Lower leg skin (tissue), 4 donors: ENCODE results near the gene BBS9. TPM values are rescaled to one million over a fixed set of nuclear protein-coding genes. Genes with fewer than 3 reads are reported as not detected.

Source experiments
- DNase-seq, 2 donors: peaks; one replicate each; pipeline ENCODE4 v3.0.0-alpha.2; 2019; ENCODE audit warnings: low spot score in 2 of 2
- H3K4me3 ChIP-seq: fragments of 200-600 bp; sonication (generic); 2 replicates; pipeline ENCODE4 v1.5.1; 2017; ENCODE audit warnings: mild to moderate bottlenecking, low read depth; ENCODE audit not compliant: poor library complexity, severe bottlenecking
- CTCF ChIP-seq, 3 donors: fragments of 450-650 bp; IDR thresholded peaks; one replicate each; pipeline ENCODE4 v1.5.1; 2016; ENCODE audit warnings: antibody characterized with exemption in 3 of 3, mild to moderate bottlenecking in 3 of 3, moderate library complexity in 2 of 3
- POLR2A ChIP-seq, 2 donors: fragments of 450-650 bp; IDR thresholded peaks; one replicate each; pipeline ENCODE4 v1.6.1; 2016 to 2017; ENCODE audit warnings: antibody characterized with exemption in 2 of 2, mild to moderate bottlenecking in 1 of 2, moderate library complexity in 1 of 2
- WGBS, 2 donors: methylation state at CpG; one replicate each; pipeline ENCODE4 v1.1.5; 2018; 5-methylcytosine and 5-hydroxymethylcytosine counted together
- intact Hi-C: fragments of 100-400 bp; cut with DNase I; formaldehyde crosslinking; loops from one replicate; pipeline ENCODE4 v1.15.0; 2023; ENCODE audit warnings: low total_unique reads
- total RNA-seq, 4 donors: library from RNA; depleted of rRNA; stranded (reverse); fragments of >200 nt; gene quantifications; one replicate each; pipeline ENCODE4 v1.1.0, GENCODE V29; 2016

Gene BBS9
- total RNA-seq, 4 donors from 2014 or later: 10.1 to 25.1 (median 11.2) TPM

GRCh38 chr7:33497051-33497450 lies 367.7 kb downstream of the BBS9 start:
- WGBS, 2 donors: 83 to 87% methylated on average over 2 of the region's 2 CpGs
- intact Hi-C loops: no loop called here
- TF ChIP-seq POLR2A (IDR thresholded peaks at IDR 0.05) (no peak), CTCF (IDR thresholded peaks at IDR 0.05) (no peak)
- DNase-seq: no peak
- no peak overlapping the region for H3K4me3 ChIP-seq

- TF ChIP-seq CTCF (IDR thresholded peaks at IDR 0.05): no peak
- no peak for TF ChIP-seq POLR2A (IDR thresholded peaks at IDR 0.05)
- 46 to 58% methylated on average over 9 of the region's 9 CpGs for WGBS, 2 donors
- H3K4me3 ChIP-seq: no peak overlapping the region
- DNase-seq: no peak
- intact Hi-C loops: no loop called here
These were observed 371.6 kb downstream of the BBS9 start for GRCh38 chr7:33500703-33501701.

GRCh38 chr7:33503014-33503413 lies 373.6 kb downstream of the BBS9 start:
- DNase-seq: no peak
- H3K4me3 ChIP-seq: no peak overlapping the region
- intact Hi-C loops: no loop called here
- TF ChIP-seq CTCF (IDR thresholded peaks at IDR 0.05): no peak
- no peak for TF ChIP-seq POLR2A (IDR thresholded peaks at IDR 0.05)
- 57 to 74% methylated on average over 9 of the region's 9 CpGs for WGBS, 2 donors

GRCh38 chr7:33503736-33504135 lies 374.4 kb downstream of the BBS9 start:
- H3K4me3 ChIP-seq: no peak overlapping the region
- 46 to 61% methylated on average over 5 of the region's 5 CpGs for WGBS, 2 donors
- no peak for DNase-seq
- TF ChIP-seq POLR2A (IDR thresholded peaks at IDR 0.05): no peak
- no peak for TF ChIP-seq CTCF (IDR thresholded peaks at IDR 0.05)
- intact Hi-C loops: no loop called here

GRCh38 chr7:33504266-33504665 lies 374.9 kb downstream of the BBS9 start:
- intact Hi-C loops: no loop called here
- H3K4me3 ChIP-seq: no peak overlapping the region
- no peak for DNase-seq
- WGBS, 2 donors: 75 to 80% methylated on average over 6 of the region's 6 CpGs
- no peak for TF ChIP-seq CTCF (IDR thresholded peaks at IDR 0.05)
- TF ChIP-seq POLR2A (IDR thresholded peaks at IDR 0.05): no peak
